Thyroid gland (tissue), 4 donors: ENCODE data around the gene TNF. TPM values are rescaled to one million over a fixed set of nuclear protein-coding genes. Genes with fewer than 3 reads are reported as not detected.
A peak's percentile ranks its signal among the peaks of the same experiment; 100 is the strongest.

Source experiments
- DNase-seq, 2 donors: peaks; one replicate each; pipeline ENCODE4 v3.0.0-alpha.2; 2019
- H3K27ac ChIP-seq, 3 donors: fragments of 200-600 bp; sonication (generic); 1 replicate in 2 of 3; 2 replicates in 1 of 3; pipeline ENCODE4 v1.5.1; 2016 to 2019; ENCODE audit warnings: mild to moderate bottlenecking in 1 of 3, moderate library complexity in 1 of 3
- H3K27me3 ChIP-seq: fragments of 200-600 bp; sonication (generic); one replicate; pipeline ENCODE4 v1.5.1; 2019
- H3K36me3 ChIP-seq, 2 donors: fragments of 200-600 bp; sonication (generic); one replicate each; pipeline ENCODE4 v1.5.1; 2016 to 2019
- H3K4me1 ChIP-seq, 2 donors: fragments of 200-600 bp; sonication (generic); one replicate each; pipeline ENCODE4 v1.5.1; 2017 to 2019
- H3K4me3 ChIP-seq, 3 donors: fragments of 200-600 bp; sonication (generic); replicated peaks in 1 of 3; 1 replicate in 2 of 3; 2 replicates in 1 of 3; pipeline ENCODE4 v1.5.1; 2016; ENCODE audit warnings: mild to moderate bottlenecking in 1 of 3
- H3K9me3 ChIP-seq: fragments of 200-600 bp; sonication (generic); one replicate; pipeline ENCODE4 v1.5.1; 2017
- POLR2A ChIP-seq, 2 donors: fragments of 450-650 bp; IDR thresholded peaks; one replicate each; pipeline ENCODE4 v1.6.1; 2017; ENCODE audit warnings: antibody characterized with exemption in 2 of 2, mild to moderate bottlenecking in 2 of 2, moderate library complexity in 1 of 2
- WGBS, 2 donors: methylation state at CpG; one replicate each; pipeline ENCODE4 v1.1.5; 2017; 5-methylcytosine and 5-hydroxymethylcytosine counted together
- intact Hi-C: fragments of 100-400 bp; cut with DNase I; formaldehyde crosslinking; loops from one replicate; pipeline ENCODE4 v1.15.1; 2023
- total RNA-seq, 4 donors: library from RNA; depleted of rRNA; stranded (reverse); fragments of >200 nt; gene quantifications; one replicate each; pipeline ENCODE4 v1.2.3, GENCODE V29; 2016
- TF ChIP-seq, protein P1 (sequence below), 6 experiments: fragments of 200-600 bp in 3 of 6; fragments of 450-650 bp in 3 of 6; sonication (generic) in 3 of 6; IDR thresholded peaks; one replicate each; pipeline ENCODE4 v1.5.1; 2016 to 2019; ENCODE audit warnings: antibody characterized with exemption in 6 of 6, mild to moderate bottlenecking in 2 of 6, inconsistent platforms in 1 of 6, moderate library complexity in 1 of 6

Gene TNF
- total RNA-seq, 4 donors from 2014 or later = 0.42 TPM; not detected in 3

DNA sequence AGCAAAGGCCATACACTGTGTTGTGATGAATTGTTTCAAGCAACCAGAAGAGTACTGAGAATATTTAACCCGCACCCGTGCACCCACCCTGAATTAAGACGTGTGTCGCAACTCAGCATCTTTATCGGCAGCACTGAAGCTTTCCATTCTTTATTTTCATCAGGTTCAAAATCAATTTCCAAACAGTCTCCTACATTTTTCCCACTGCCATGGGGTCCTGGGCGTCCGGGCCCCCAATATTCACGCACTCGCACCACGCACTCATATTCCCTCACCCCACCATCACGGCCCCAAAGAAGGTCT is 5.0 kb downstream of the TNF start:
- H3K9me3 ChIP-seq = no peaks in the 10 kb centered on the region
- H3K4me1 ChIP-seq = peaks cover 10 to 12% of the 10 kb centered on the region in 2 donors
- no peak for DNase-seq
- no peaks in the 10 kb centered on the region for H3K36me3 ChIP-seq
- TF ChIP-seq POLR2A (IDR thresholded peaks at IDR 0.05) = no peak
- TF ChIP-seq, protein P1, sequence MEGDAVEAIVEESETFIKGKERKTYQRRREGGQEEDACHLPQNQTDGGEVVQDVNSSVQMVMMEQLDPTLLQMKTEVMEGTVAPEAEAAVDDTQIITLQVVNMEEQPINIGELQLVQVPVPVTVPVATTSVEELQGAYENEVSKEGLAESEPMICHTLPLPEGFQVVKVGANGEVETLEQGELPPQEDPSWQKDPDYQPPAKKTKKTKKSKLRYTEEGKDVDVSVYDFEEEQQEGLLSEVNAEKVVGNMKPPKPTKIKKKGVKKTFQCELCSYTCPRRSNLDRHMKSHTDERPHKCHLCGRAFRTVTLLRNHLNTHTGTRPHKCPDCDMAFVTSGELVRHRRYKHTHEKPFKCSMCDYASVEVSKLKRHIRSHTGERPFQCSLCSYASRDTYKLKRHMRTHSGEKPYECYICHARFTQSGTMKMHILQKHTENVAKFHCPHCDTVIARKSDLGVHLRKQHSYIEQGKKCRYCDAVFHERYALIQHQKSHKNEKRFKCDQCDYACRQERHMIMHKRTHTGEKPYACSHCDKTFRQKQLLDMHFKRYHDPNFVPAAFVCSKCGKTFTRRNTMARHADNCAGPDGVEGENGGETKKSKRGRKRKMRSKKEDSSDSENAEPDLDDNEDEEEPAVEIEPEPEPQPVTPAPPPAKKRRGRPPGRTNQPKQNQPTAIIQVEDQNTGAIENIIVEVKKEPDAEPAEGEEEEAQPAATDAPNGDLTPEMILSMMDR (IDR thresholded peaks at IDR 0.05) = no peak
- H3K27me3 ChIP-seq = no peaks in the 10 kb centered on the region
- WGBS, 2 donors = 40 to 43% methylated on average over 11 of the region's 11 CpGs
- H3K4me3 ChIP-seq = peak overlapping the region in 2 of 3 donors; percentile 58 to 91
- intact Hi-C loops = no loop called here
- peak overlapping the region in 2 of 3 donors; percentile 10 to 83 for H3K27ac ChIP-seq

DNA sequence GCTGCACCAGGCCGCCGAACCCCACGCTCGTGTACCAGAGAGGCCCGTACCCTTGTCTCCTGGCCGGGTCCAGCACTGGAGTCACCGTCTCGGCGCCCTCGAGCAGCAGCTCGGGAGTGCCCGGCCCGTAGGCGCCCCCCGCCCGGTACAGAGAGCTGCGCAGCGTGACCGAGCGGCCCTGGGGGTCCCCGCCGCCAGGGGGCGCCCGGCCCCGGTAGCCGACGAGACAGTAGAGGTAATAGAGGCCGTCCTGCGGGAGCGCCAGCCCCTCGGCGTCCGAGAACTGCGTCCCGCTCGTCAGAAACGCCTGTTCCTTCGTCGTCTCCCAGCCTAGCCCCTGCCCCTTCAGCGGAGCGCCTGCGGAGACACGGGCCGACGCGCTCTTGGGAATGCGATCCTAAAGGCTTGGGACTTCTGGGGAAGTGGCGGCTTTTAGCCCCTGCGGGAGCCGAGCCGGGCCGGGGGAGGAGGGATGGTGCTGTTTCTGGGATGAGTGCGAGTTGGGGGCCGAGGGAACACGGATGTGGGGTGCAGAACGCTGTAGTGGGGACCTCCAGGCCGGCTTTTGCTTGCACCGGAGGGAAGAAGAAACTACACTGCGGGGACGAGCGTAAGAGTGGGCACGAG is 5.6 kb downstream of the TNF start:
- Histone ChIP-seq H3K36me3 (no peaks in the 10 kb centered on the region), H3K4me1 (peaks cover 10 to 12% of the 10 kb centered on the region in 2 donors), H3K4me3 (peak overlapping the region; percentile 58 to 91 (median 73)), H3K9me3 (no peaks in the 10 kb centered on the region), H3K27me3 (no peaks in the 10 kb centered on the region), H3K27ac (peak overlapping the region in 2 of 3 donors; percentile 10 to 83)
- TF ChIP-seq, protein P1 (IDR thresholded peaks at IDR 0.05) = peak; percentile 61 to 97 (median 94)
- TF ChIP-seq POLR2A (IDR thresholded peaks at IDR 0.05) = peak in 1 of 2 donors; percentile 63
- WGBS, 2 donors = 1 to 2% methylated on average over 18 to 27 of the region's 62 CpGs
- intact Hi-C loops = no loop called here
- DNase-seq = peak; percentile 83 to 85

DNA sequence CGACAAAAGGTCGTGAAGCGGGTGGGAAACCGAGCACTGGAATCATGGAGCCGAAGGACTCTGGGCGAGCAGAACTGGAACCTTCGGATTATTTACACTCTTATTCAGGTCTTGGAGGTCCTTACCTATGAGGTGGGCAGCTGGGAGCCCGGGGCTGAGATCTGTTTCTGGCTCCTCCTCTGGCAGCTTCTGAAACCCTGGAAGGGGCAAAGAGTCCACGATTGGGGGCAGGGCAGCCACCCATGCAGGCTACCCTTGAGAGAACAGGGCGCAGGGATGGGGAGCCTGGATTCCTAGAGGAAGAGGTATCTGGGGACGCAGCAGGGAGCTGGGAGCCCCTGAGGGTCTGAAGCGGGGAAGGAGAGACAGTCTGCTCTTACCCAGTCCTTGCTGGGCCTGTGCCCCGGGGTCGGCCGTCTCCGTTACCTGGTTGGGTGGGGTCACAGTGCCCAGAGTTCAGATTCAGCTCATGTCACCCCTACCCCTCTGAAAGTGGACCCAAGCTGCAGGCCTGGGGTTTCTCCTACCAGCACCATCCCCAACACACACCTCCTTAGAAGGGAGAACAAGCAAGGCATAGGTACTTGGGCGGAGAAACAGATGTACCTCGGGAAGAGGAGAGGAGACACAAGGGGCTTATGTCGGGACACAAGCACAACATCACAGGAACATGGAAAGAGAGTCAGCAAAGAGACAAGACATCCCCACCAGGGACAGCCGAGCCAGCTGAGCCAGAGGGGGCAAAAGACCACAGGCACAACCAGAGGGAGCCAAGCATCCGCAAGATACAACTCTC is 6.3 kb downstream of the TNF start:
- Histone ChIP-seq H3K4me3 (peak overlapping the region; percentile 58 to 91 (median 73)), H3K27ac (peak overlapping the region in 2 of 3 donors; percentile 10 to 83), H3K36me3 (no peaks in the 10 kb centered on the region), H3K4me1 (peaks cover 10 to 12% of the 10 kb centered on the region in 2 donors), H3K27me3 (no peaks in the 10 kb centered on the region), H3K9me3 (no peaks in the 10 kb centered on the region)
- WGBS, 2 donors = 17 to 24% methylated on average over 20 to 21 of the region's 21 CpGs
- intact Hi-C loops = loop anchor here (2.0 kb wide), 1 partner anchor 27 kb away; no protein-coding TSS in a partner anchor
- DNase-seq = peak in 1 of 2 donors; percentile 22
- TF ChIP-seq, protein P1 (IDR thresholded peaks at IDR 0.05) = no peak
- TF ChIP-seq POLR2A (IDR thresholded peaks at IDR 0.05) = no peak

DNA sequence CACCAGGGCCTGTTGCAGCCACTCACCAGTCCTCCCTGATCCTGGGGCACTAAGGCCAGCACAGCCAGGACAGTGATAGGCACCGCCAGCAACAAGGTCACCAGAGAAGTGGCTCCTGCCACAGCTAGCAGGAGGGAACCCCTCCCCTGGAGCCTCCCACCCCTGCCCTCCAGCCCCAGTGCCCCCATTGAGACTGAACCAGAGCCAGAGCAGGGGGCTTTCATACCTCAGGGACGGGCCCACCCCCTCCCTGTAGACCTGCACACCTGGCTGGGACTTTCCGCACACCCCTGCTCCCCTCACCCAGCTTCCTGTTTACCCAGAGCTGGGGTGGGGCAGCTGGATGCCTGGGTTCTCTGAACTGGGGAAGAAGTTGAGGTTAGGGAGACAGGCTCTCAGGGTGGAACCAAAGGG is 6.9 kb downstream of the TNF start, which contains the start of gene LTB:
Gene LTB, minus strand, starts transcription at position 195 of the 414 bp plus-strand sequence. Its CDS starts 7 bp downstream, at position 188.
- no peaks in the 10 kb centered on the region for H3K27me3 ChIP-seq
- H3K4me1 ChIP-seq = peaks cover 10 to 12% of the 10 kb centered on the region in 2 donors
- H3K27ac ChIP-seq = peak within 1 kb of the TSS in 2 of 3 donors; percentile 10 to 83
- intact Hi-C loops = loop anchor here (2.0 kb wide), 1 partner anchor 27 kb away; no protein-coding TSS in a partner anchor
- no peaks in the 10 kb centered on the region for H3K36me3 ChIP-seq
- TF ChIP-seq POLR2A (IDR thresholded peaks at IDR 0.05) = no peak
- TF ChIP-seq, protein P1 (IDR thresholded peaks at IDR 0.05) = no peak
- WGBS, 2 donors = 74 to 100% methylated on average over 1 to 3 of the region's 3 CpGs
- H3K4me3 ChIP-seq = peak within 1 kb of the TSS; percentile 58 to 91 (median 73)
- H3K9me3 ChIP-seq = no peaks in the 10 kb centered on the region
- no peak for DNase-seq
